ENCODE results near the gene PTPRJ. TPM values are rescaled to one million over a fixed set of nuclear protein-coding genes. Genes with fewer than 3 reads are reported as not detected.

Gene PTPRJ
- total and polyA plus RNA-seq, 2 of the 13 experiments (the other 11 are each of a cell fraction or from before 2014, with no cell fraction given): 1.0 to 1.2 TPM

- no peak for TF ChIP-seq ZNF318 (CRISPR knock-in tag; IDR thresholded peaks at IDR 0.05)
- peak; percentile 93 for TF ChIP-seq HNF4A (CRISPR knock-in tag; IDR thresholded peaks at IDR 0.05)
- TF ChIP-seq TARDBP (CRISPR knock-in tag; IDR thresholded peaks at IDR 0.05): 0 out of 2 replicates have a peak, but pooled peaks have one; percentile 21
- TF ChIP-seq HOXA3 (CRISPR knock-in tag; IDR thresholded peaks at IDR 0.05): peak; percentile 42; the same call in 1 of the 2 replicates
- TF ChIP-seq ZIK1 (CRISPR knock-in tag; IDR thresholded peaks at IDR 0.05; ENCODE audit: borderline replicate concordance, low read depth): no peak
- TF ChIP-seq REST (IDR thresholded peaks at IDR 0.05; ENCODE audit: borderline replicate concordance in 1 of 2, low read depth in 1 of 2, low read length in 2 of 2): no peak; a peak in 1 of 4 replicates
- no peak for TF ChIP-seq NFIC (IDR thresholded peaks at IDR 0.05; ENCODE audit: low read length)
- TF ChIP-seq HDAC2 (CRISPR knock-in tag; IDR thresholded peaks at IDR 0.05): peak; percentile 69; the same call in 1 of the 2 replicates
- peak; percentile 49; the same call in 1 of the 2 replicates for TF ChIP-seq ZFX (CRISPR knock-in tag; IDR thresholded peaks at IDR 0.05; ENCODE audit: low read depth)
- TF ChIP-seq FUBP1 (CRISPR knock-in tag; IDR thresholded peaks at IDR 0.05; ENCODE audit: borderline replicate concordance): no peak
- peak; percentile 30 for TF ChIP-seq PHF5A (CRISPR knock-in tag; IDR thresholded peaks at IDR 0.05; ENCODE audit: low read depth, unreplicated experiment)
- no peak for TF ChIP-seq ZNF724P (CRISPR knock-in tag; IDR thresholded peaks at IDR 0.05; ENCODE audit: borderline replicate concordance)
- peak; percentile 59; the same call in 1 of the 2 replicates for TF ChIP-seq TAF1 (CRISPR knock-in tag; IDR thresholded peaks at IDR 0.05)
- peak; percentile 21; the same call in 1 of the 2 replicates for TF ChIP-seq KDM6A (CRISPR knock-in tag; IDR thresholded peaks at IDR 0.05; ENCODE audit: low read depth)
Measured at GRCh38 chr11:47998733-47999359, 18.5 kb downstream of the PTPRJ start (continued).
